Measurements from ENCODE around the gene ACSF3.

The ACSF3 gene

GRCh38 chr16:89142474-89143195 is 49.0 kb downstream of the ACSF3 start:
- DNase-seq (ENCODE audit: low read depth in 2 of 3, low spot score in 1 of 3), result no peak

GRCh38 chr16:89143201-89143741 is 49.6 kb downstream of the ACSF3 start:
- no peak for DNase-seq (ENCODE audit: low read depth in 2 of 3, low spot score in 1 of 3)

GRCh38 chr16:89143911-89144675 is 50.4 kb downstream of the ACSF3 start:
- no peak for DNase-seq (ENCODE audit: low read depth in 2 of 3, low spot score in 1 of 3)

- DNase-seq (ENCODE audit: low read depth in 2 of 3, low spot score in 1 of 3), result no peak
Observed at GRCh38 chr16:89144681-89145080, 51.0 kb downstream of the ACSF3 start.

GRCh38 chr16:89145406-89146161 is 51.9 kb downstream of the ACSF3 start:
- no peak for DNase-seq (ENCODE audit: low read depth in 2 of 3, low spot score in 1 of 3)

GRCh38 chr16:89146211-89147005 is 52.8 kb downstream of the ACSF3 start:
- no peak for DNase-seq (ENCODE audit: low read depth in 2 of 3, low spot score in 1 of 3)

GRCh38 chr16:89147085-89147817 is 53.6 kb downstream of the ACSF3 start:
- no peak for DNase-seq (ENCODE audit: low read depth in 2 of 3, low spot score in 1 of 3)

GRCh38 chr16:89149386-89149785 is 55.7 kb downstream of the ACSF3 start:
- DNase-seq (ENCODE audit: low read depth in 2 of 3, low spot score in 1 of 3), result no peak

GRCh38 chr16:89150090-89150835 is 56.6 kb downstream of the ACSF3 start:
- DNase-seq (ENCODE audit: low read depth in 2 of 3, low spot score in 1 of 3), result no peak

GRCh38 chr16:89150981-89151380 is 57.3 kb downstream of the ACSF3 start:
- DNase-seq (ENCODE audit: low read depth in 2 of 3, low spot score in 1 of 3), result no peak

GRCh38 chr16:89152831-89153700 is 59.4 kb downstream of the ACSF3 start:
- no peak for DNase-seq (ENCODE audit: low read depth in 2 of 3, low spot score in 1 of 3)

GRCh38 chr16:89153848-89154271 is 60.2 kb downstream of the ACSF3 start:
- DNase-seq (ENCODE audit: low read depth in 2 of 3, low spot score in 1 of 3), result no peak

GRCh38 chr16:89154390-89155183 is 60.9 kb downstream of the ACSF3 start:
- DNase-seq (ENCODE audit: low read depth in 2 of 3, low spot score in 1 of 3), result no peak

- no peak for DNase-seq (ENCODE audit: low read depth in 2 of 3, low spot score in 1 of 3)
Observed at GRCh38 chr16:89155184-89155679, 61.6 kb downstream of the ACSF3 start.

- DNase-seq (ENCODE audit: low read depth in 2 of 3, low spot score in 1 of 3), result no peak
Observed at GRCh38 chr16:89155851-89156739, 62.4 kb downstream of the ACSF3 start.

Data from stimulated activated CD4-positive, alpha-beta T cell treated with anti-CD3 and anti-CD28 coated beads, Interleukin-12 subunit alpha, Interleukin-12 subunit beta, amount 100 ng/mL, for 48 hours (primary cell).